A549 (cell line): ENCODE results near the gene SMURF1.

Experiments
- CHD2 ChIP-seq: fragments of 150-350 bp; IDR thresholded peaks from 2 replicates; pipeline ENCODE4 v1.6.1; 2014; ENCODE audit warnings: low read length; ENCODE audit not compliant: partially characterized antibody
- CHD4 ChIP-seq: fragments of 200-600 bp; sonication (generic); IDR thresholded peaks from 2 replicates; pipeline ENCODE4 v1.6.1; 2016; ENCODE audit warnings: antibody characterized with exemption, mild to moderate bottlenecking, borderline replicate concordance
- POLR2A ChIP-seq: IDR thresholded peaks from 2 replicates; pipeline ENCODE4 v1.6.1; 2012; ENCODE audit warnings: mild to moderate bottlenecking, low read length
- POLR2AphosphoS2 ChIP-seq: conservative IDR thresholded peaks from 2 replicates; pipeline ENCODE4 v1.6.1; 2012; ENCODE audit warnings: low read length, improper control_type of control experiment, inconsistent platforms
- TF ChIP-seq, protein P1 (sequence below): fragments of >200 bp; sonication (Bioruptor Twin); formaldehyde crosslinking; IDR thresholded peaks from 3 replicates; pipeline ENCODE4 v1.5.1; 2016

DNA sequence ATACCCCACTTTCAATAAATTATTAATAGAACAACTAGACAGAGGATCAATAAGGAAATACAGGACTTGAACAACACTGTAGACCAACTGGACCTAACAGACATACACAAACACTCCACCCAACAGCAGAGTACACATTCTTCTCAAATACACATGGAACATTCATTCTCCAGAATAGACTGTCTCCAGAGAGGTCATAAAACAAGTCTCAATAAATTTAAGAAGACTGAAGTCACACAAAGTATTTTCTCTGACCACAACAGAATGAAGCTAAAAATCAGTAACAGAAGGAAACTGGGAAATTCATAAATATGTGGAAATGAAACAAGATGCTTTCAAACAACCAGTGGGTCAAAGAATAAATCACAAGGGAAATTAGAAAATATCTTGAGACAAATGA is 119.8 kb downstream of the SMURF1 start:
- TF ChIP-seq POLR2AphosphoS2 (no peak), CHD4 (no peak), POLR2A (no peak), CHD2 (no peak)
- TF ChIP-seq, protein P1, sequence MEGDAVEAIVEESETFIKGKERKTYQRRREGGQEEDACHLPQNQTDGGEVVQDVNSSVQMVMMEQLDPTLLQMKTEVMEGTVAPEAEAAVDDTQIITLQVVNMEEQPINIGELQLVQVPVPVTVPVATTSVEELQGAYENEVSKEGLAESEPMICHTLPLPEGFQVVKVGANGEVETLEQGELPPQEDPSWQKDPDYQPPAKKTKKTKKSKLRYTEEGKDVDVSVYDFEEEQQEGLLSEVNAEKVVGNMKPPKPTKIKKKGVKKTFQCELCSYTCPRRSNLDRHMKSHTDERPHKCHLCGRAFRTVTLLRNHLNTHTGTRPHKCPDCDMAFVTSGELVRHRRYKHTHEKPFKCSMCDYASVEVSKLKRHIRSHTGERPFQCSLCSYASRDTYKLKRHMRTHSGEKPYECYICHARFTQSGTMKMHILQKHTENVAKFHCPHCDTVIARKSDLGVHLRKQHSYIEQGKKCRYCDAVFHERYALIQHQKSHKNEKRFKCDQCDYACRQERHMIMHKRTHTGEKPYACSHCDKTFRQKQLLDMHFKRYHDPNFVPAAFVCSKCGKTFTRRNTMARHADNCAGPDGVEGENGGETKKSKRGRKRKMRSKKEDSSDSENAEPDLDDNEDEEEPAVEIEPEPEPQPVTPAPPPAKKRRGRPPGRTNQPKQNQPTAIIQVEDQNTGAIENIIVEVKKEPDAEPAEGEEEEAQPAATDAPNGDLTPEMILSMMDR: no peak
